Activated T-helper 1 cell treated with anti-CD3 and anti-CD28 coated beads, Interleukin-12 subunit alpha, Interleukin-12 subunit beta, Interleukin-2, Interleukin-4 antibody, amounts not matched to agents 30 ng/mL and 10 ng/mL and 1 ng/mL, durations not matched to agents 14 hours and 24 hours and 36 hours (primary cell): ENCODE results near the gene HLA-DMB. TPM values are rescaled to one million over a fixed set of nuclear protein-coding genes. Genes with fewer than 3 reads are reported as not detected.
A peak's percentile ranks its signal among the peaks of the same experiment; 100 is the strongest.
"Not testable (repeated sequence)": the region's sequence is repeated elsewhere in the genome, so short reads cannot be mapped to it uniquely, and the experiment has no call there.

Source experiments
- DNase-seq: peaks from one replicate; pipeline ENCODE4 v3.0.0; 2021; ENCODE audit warnings: low spot score
- H3K27ac Mint-ChIP-seq: one replicate; pipeline ENCODE4 v1.8.0; 2021; ENCODE audit warnings: mild to moderate bottlenecking, mixed read lengths
- H3K27me3 Mint-ChIP-seq: one replicate; pipeline ENCODE4 v1.8.0; 2022; ENCODE audit warnings: mild to moderate bottlenecking, moderate library complexity, mixed read lengths; ENCODE audit not compliant: insufficient read depth
- H3K36me3 Mint-ChIP-seq: one replicate; pipeline ENCODE4 v1.8.0; 2021; ENCODE audit warnings: low read depth, mixed read lengths
- H3K4me1 Mint-ChIP-seq: one replicate; pipeline ENCODE4 v1.8.0; 2021; ENCODE audit warnings: low read depth, mixed read lengths
- H3K4me3 Mint-ChIP-seq: one replicate; pipeline ENCODE4 v1.8.0; 2021; ENCODE audit warnings: mild to moderate bottlenecking, moderate library complexity, mixed read lengths
- H3K9me3 Mint-ChIP-seq: one replicate; pipeline ENCODE4 v1.8.0; 2021; ENCODE audit warnings: mixed read lengths
- intact Hi-C: fragments of 100-400 bp; cut with micrococcal nuclease; formaldehyde crosslinking; loops from one replicate; pipeline ENCODE4 v1.15.1; 2024
- total RNA-seq: library from RNA; stranded (reverse); gene quantifications from 2 replicates; pipeline ENCODE4 v1.2.3, GENCODE V29; 2022

The HLA-DMB gene
- total RNA-seq, 1 donor from 2014 or later, result 2.7 TPM

DNA sequence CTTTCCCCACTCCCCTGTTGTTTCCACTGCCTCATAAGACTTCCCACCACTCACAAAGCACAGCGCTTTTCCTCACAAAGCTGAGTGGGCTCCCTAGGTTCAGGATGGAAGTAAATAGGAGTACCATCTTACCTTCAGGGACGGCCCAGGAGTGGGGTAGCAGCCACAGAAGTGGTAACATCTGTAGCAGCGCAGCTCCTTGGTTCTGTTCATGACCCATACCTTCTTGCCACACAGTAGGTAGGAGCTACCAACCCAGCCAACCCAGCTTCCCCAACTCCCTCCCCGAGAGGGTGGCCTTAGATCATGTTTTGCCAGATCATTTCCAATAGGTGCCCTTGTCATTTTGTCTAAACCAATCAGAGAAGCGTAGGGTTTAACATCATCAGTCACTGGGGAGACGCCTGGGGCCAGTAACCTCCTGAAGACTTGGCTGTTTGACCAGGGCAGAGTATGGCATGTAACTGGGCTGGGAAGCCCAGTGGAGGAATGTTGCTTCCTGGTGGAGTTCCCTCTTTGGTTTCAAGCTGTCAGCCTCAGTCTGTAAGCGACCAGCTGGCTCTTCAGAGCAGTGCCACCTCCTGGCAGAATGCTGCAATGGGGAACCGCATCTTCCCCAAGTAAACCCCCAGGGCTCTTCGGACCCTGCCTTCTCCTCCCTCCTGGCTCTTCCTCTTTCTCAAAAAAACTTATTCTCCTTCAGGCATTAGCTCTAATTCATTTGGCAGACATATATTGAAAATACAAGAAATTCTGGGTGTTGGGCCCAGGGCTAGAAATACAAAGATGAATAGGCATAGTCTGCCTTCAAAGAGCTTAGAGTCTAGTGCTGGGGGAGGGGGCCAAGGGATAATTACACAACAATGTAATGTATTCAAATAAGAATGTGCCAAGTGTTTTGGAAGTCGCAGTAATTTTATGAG, 12.2 kb upstream of the HLA-DMB start, which contains the start of gene HLA-DMA:
TSS of gene HLA-DMA (minus strand) at position 281 of the 923 bp plus-strand sequence. CDS start at position 220, 61 bp downstream.
- Mint-ChIP-seq H3K4me1 (peaks cover 57% of the 10 kb centered on the region), H3K27ac (peak within 1 kb of the TSS; percentile 72), H3K4me3 (peak within 1 kb of the TSS; percentile 81), H3K27me3 (no peaks in the 10 kb centered on the region), H3K9me3 (no peaks in the 10 kb centered on the region), H3K36me3 (peaks cover 3% of the 10 kb centered on the region)
- intact Hi-C loops, result loop anchor here (1.0 kb wide), 7 partner anchors 9 to 68 kb away; partner anchors contain the start of gene HLA-DMB
- DNase-seq, result peak; percentile 79

DNA sequence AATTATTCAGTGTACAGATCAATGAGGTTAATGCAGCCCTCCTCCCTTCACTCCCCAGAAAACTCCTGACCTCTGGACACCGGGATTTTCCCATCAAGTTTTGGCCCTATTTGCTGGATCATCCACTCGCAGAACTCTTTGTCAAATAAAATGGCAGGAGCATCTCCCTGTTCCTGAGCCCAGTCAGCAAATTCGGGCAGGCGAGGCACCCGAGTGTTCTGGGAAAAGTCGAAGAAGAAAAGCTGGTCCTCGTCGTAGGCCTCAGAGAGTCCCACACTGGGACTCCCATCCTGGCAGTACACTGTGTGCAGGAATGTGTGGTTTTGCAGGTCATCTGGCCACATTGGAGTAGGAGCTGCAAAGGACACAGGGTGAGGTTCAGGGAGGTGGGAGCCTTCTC, 9.6 kb upstream of the HLA-DMB start:
- Mint-ChIP-seq H3K27ac (no peak overlapping the region), H3K4me3 (no peak overlapping the region), H3K27me3 (no peaks in the 10 kb centered on the region), H3K4me1 (peaks cover 53% of the 10 kb centered on the region), H3K36me3 (peaks cover 5% of the 10 kb centered on the region), H3K9me3 (peaks cover 4% of the 10 kb centered on the region)
- intact Hi-C loops, result no loop called here
- no peak for DNase-seq

DNA sequence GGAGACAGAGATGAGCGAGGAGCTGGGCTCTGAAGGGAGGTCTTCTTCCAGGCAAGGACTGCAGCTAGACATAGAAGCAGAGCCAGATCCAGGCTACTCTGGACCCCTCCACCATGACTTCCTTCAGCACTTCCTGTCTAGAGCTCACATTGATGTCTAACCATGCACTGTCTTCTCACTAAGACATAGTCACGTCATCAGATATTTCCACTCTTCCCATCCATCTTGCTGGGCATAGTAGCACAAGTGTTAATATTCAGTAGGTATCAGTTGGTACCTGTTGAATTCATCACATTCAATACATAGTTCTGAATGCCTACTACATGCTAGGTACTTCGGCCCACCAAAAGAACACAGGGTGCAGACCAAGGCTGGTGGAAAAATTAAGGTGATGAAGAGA, 9.2 kb upstream of the HLA-DMB start:
- H3K4me3 Mint-ChIP-seq, result no peak overlapping the region
- peaks cover 7% of the 10 kb centered on the region for H3K9me3 Mint-ChIP-seq
- intact Hi-C loops, result no loop called here
- H3K36me3 Mint-ChIP-seq, result peaks cover 5% of the 10 kb centered on the region
- peaks cover 53% of the 10 kb centered on the region for H3K4me1 Mint-ChIP-seq
- H3K27me3 Mint-ChIP-seq, result no peaks in the 10 kb centered on the region
- no peak overlapping the region for H3K27ac Mint-ChIP-seq
- no peak for DNase-seq

DNA sequence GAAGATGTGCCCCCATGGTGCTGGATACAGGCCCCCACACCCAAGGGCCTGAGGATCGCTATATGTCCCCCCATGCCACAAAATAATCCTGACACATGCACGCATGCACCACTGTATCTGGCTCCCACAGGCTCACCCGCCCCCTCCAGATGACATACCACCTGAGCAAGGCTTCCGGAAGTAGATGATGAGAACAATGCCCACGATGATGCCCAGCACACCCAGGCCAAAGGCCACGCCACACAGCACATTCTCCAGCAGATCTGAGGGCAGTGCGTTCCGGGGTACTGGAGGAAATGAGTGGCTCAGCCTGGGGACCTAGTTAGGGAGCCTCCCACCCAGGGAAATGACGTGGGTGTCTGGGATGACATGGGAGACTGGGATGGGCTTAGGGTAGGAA, 8.3 kb upstream of the HLA-DMB start:
- no peak for DNase-seq

DNA sequence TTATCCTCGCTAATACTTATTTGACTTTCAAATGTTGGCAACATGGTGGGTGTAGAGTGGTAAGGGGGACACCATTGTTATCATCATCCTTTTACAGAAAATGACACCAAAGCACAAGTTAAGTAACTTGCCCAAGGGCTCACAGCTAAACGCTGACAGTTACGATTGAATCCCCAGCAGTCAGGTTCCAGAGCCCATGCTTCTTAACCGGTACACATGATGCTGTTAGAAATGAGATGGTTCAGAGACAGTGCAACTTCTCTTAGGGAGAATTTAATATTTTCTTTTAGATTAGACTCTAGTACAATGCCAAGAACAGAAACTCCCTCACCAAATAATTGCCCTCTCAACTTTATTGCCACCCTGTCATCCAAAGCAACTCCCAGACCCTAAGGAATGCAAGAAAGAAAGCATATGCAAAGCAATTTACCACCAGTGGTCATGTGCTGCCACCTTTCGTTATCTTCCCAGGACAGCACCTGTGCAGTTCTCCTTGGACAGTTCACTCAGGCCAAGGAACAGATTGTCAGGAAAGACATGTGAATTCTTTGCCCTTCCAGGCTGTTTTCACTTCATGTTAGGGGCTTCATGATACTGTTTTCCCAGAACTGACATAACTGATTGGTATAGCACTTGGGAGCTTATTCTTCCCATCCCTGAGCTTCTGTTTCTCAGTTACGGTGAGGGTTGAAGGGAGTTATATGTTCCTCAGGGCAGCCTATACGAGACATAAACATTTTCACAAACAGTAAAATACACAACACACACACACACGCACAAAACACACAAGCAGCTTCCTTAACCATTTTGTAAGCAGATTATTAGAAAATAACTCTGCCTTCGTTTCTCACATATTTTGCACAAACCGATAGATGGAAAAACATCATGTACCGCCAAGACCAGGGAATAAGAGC, 7.0 kb upstream of the HLA-DMB start:
- DNase-seq, result peak; percentile 11
- H3K4me3 Mint-ChIP-seq, result no peak overlapping the region
- H3K4me1 Mint-ChIP-seq, result peaks cover 62% of the 10 kb centered on the region
- no peaks in the 10 kb centered on the region for H3K27me3 Mint-ChIP-seq
- peaks cover 7% of the 10 kb centered on the region for H3K9me3 Mint-ChIP-seq
- peaks cover 5% of the 10 kb centered on the region for H3K36me3 Mint-ChIP-seq
- peak overlapping the region; percentile 15 for H3K27ac Mint-ChIP-seq
- intact Hi-C loops, result loop anchor here (1.0 kb wide), 1 partner anchor 15 kb away; no protein-coding TSS in a partner anchor

More for the DNA sequence above, 8.3 kb upstream of the HLA-DMB start:
- Mint-ChIP-seq H3K27me3 (no peaks in the 10 kb centered on the region), H3K36me3 (peaks cover 5% of the 10 kb centered on the region), H3K4me3 (no peak overlapping the region), H3K9me3 (peaks cover 7% of the 10 kb centered on the region), H3K27ac (peak overlapping the region; percentile 15), H3K4me1 (peaks cover 60% of the 10 kb centered on the region)
- intact Hi-C loops, result no loop called here

DNA sequence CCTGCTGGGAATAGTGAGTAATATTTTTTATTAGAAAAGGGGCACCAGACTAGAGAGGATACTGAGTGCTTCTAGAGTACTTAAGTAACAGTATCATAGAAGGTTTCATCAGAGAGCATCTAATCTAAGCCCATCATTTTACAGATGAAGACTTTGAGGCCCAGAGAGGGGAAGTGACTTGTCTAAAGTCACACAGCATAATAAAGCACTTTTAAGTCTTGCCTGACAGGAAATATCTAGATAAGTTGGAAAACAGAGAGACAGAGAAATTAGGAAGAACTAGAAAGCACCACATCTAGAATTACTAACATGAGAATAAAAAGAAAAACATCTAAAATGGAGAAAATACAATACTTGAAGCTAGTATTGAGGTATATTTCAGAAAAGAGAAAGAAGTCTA, 6.1 kb upstream of the HLA-DMB start:
- Mint-ChIP-seq H3K4me3 (no peak overlapping the region), H3K27me3 (no peaks in the 10 kb centered on the region), H3K9me3 (peaks cover 7% of the 10 kb centered on the region), H3K27ac (no peak overlapping the region), H3K4me1 (peaks cover 63% of the 10 kb centered on the region), H3K36me3 (peaks cover 2% of the 10 kb centered on the region)
- no peak for DNase-seq
- intact Hi-C loops, result no loop called here

DNA sequence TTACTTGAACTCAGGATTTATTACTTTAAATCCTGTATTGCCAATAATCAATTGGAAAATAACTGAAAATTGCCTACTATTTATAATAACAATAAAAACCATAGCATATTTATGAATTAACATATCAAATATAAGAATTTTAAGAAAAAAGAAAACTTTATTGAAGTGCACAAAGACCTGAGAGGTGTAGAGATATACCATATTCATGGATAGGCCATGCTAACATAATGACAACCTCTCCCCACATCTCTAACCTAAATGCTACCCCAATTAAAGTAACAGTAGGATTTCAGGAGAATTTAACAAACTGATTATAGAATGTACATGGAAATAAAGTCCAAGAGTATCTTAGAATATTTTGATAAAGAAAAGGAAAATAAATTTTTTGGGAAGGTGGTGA, 5.1 kb upstream of the HLA-DMB start:
- peaks cover 2% of the 10 kb centered on the region for H3K36me3 Mint-ChIP-seq
- peaks cover 7% of the 10 kb centered on the region for H3K9me3 Mint-ChIP-seq
- no peak for DNase-seq
- no peak overlapping the region for H3K27ac Mint-ChIP-seq
- intact Hi-C loops, result no loop called here
- no peak overlapping the region for H3K4me3 Mint-ChIP-seq
- H3K27me3 Mint-ChIP-seq, result no peaks in the 10 kb centered on the region
- peaks cover 72% of the 10 kb centered on the region for H3K4me1 Mint-ChIP-seq

DNA sequence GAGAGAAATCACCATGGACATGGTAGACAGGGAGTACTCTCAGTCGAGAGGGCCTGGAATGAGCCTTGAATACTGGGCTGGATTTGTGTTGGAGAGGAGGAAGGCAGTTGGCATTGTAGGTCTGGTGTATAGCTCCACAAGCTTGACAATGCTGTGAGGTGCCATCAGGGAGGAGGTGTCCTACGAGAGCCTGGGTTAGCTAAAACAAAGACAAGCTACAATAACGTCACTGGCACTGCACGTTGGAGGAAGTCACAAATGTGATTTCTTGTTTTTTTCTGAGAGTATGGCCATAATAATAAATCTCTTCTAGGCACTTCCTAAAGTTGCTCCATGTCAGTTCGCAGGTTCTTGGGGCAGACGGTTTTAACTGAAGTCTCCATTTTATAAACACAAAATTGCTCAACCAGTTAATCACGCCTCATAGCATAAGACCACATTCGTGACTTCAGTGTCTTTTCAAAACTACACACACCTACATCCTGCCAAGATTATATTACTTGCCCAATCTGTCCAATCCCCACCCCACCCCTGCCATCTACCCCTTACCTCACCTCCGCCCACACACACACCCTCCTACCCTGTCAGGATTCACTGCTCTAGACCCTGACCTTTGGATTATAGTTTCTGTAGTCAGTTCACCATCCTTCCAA, 4.4 kb upstream of the HLA-DMB start:
- no peak for DNase-seq
- Mint-ChIP-seq H3K4me1 (peaks cover 77% of the 10 kb centered on the region), H3K36me3 (peaks cover 2% of the 10 kb centered on the region), H3K27ac (peak overlapping the region; percentile 11), H3K4me3 (no peak overlapping the region), H3K27me3 (no peaks in the 10 kb centered on the region), H3K9me3 (peaks cover 7% of the 10 kb centered on the region)
- intact Hi-C loops, result no loop called here

DNA sequence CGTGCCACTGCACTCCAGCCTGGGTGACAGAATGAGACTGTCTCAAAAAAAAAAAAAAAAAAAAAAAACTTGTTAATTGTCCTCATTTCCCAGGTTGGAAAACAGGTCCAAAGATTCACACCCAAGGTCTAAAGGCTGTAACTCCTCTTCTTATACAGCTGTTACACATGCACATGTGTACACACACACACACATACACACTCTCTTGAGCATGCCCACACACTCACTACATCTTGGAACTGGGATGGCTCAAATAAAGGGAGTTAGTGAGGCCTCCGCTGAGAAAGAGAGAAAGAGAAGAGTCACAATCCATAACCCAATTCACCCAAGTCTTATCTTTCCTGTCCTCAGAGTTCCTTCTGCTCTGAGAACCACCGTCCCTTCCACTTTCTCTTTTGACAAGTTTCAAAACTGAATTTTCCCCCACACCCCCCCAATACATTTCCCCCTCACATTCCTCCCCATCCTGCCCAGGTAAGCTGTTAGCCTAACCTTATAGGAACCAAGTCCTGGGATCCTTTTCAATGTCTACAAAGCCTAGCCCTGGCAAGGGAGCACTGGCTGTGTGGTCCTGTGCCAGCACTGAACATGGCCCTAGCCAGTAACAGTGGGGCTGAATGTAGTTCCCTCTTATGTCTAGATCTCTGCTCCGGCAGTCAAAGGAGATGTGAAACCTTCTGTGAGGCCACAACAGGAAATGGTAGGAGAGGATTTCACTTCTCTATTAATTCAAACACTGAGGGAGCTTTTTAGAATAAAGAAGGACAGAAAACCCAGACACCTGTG, 3.2 kb upstream of the HLA-DMB start:
- peak; percentile 30 for DNase-seq
- H3K27ac Mint-ChIP-seq, result peak overlapping the region; percentile 88
- H3K9me3 Mint-ChIP-seq, result peaks cover 7% of the 10 kb centered on the region
- peaks cover 69% of the 10 kb centered on the region for H3K4me1 Mint-ChIP-seq
- peak overlapping the region; percentile 78 for H3K4me3 Mint-ChIP-seq
- H3K36me3 Mint-ChIP-seq, result peaks cover 2% of the 10 kb centered on the region
- intact Hi-C loops, result loop anchor here (1.0 kb wide), 1 partner anchor 59 kb away; no protein-coding TSS in a partner anchor
- H3K27me3 Mint-ChIP-seq, result no peaks in the 10 kb centered on the region

DNA sequence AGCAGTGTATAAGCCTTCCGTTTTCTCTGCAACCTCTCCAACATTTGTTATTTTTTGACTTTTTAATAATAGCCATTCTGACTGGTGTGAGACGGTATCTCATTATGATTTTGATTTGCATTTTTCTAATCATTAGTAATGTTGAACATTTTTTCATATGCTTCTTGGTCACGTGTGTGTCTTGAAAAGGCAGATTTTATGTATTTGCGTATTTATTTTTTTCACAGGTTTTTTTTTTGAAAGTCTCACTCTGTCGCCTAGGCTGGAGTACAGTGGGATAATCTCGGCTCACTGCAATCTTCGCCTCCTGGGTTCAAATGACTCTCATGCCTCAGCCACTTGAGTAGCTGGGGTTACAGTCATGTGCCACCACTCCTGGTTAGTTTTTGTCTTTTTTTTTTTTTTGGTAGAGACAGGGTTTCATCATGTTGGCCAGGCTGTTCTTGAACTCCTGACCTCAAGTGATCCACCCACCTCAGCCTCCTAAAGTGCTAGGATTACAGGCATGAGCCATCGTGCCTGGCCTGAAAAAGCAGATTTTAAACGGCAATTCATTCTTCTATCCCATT, 1.8 kb upstream of the HLA-DMB start:
- H3K27ac Mint-ChIP-seq, DNase-seq, H3K36me3 Mint-ChIP-seq, H3K9me3 Mint-ChIP-seq, H3K27me3 Mint-ChIP-seq, H3K4me3 Mint-ChIP-seq, intact Hi-C loops: not testable (repeated sequence)
- peaks cover 59% of the 10 kb centered on the region for H3K4me1 Mint-ChIP-seq

DNA sequence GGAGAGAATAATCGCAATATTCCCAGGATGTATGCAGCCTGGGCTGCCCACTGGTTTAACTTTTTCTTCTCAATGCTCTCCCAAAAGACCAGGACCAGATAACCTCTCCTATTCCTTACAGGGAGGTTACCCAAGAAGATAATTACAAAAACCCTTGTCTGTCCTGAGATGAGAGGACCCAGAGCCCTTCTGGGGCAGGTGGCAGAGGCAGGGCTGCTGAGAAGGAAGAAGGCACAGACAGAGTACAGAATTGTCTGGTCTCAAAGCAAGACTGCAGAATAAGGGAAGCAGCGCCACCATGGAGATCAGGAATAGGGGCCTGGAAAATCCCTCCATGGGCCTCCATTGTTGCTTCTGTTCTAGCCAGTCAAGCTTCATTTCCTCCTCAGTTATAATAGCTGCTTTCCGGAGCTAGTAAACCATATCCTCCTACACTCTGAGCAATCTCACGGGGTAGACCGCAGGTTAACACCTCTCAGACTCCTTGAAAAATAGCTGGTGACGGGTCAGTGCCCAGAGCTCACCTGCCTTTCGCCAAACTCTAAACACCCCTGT, 463 bp upstream of the HLA-DMB start:
- Mint-ChIP-seq H3K27me3 (peaks cover 4% of the 10 kb centered on the region), H3K36me3 (peaks cover 4% of the 10 kb centered on the region), H3K4me1 (peaks cover 59% of the 10 kb centered on the region), H3K27ac (peak overlapping the region; percentile 91), H3K4me3 (peak overlapping the region; percentile 80), H3K9me3 (peaks cover 7% of the 10 kb centered on the region)
- DNase-seq, result peak; percentile 47
- intact Hi-C loops, result loop anchor here (1.0 kb wide), 5 partner anchors 8 to 47 kb away; partner anchors contain the start of gene HLA-DMA
